Stimulated activated CD8-positive, alpha-beta memory T cell treated with anti-CD3 and anti-CD28 coated beads, Interleukin-12 subunit alpha, Interleukin-12 subunit beta, amount 100 ng/mL, for 24 hours (primary cell): ENCODE data around the gene STK10.

Source experiments
- DNase-seq: peaks from one replicate; pipeline ENCODE4 v3.0.0-alpha.2; 2020; ENCODE audit errors: extremely low read depth

Gene STK10

GRCh38 chr5:172110260-172110815 lies 77.7 kb downstream of the STK10 start:
- DNase-seq, result no peak

GRCh38 chr5:172109749-172110148 lies 78.3 kb downstream of the STK10 start:
- no peak for DNase-seq

- DNase-seq, result no peak
These were observed 80.5 kb downstream of the STK10 start for GRCh38 chr5:172107571-172107970.

GRCh38 chr5:172106511-172107356 lies 81.3 kb downstream of the STK10 start:
- peak; percentile 25 for DNase-seq

- no peak for DNase-seq
These were observed 82.2 kb downstream of the STK10 start for GRCh38 chr5:172105811-172106210.

- no peak for DNase-seq
These were observed 83.0 kb downstream of the STK10 start for GRCh38 chr5:172104801-172105701.

GRCh38 chr5:172104021-172104420 lies 84.0 kb downstream of the STK10 start:
- no peak for DNase-seq

- DNase-seq, result no peak
These were observed 85.0 kb downstream of the STK10 start for GRCh38 chr5:172102913-172103626.

GRCh38 chr5:172102218-172102870 lies 85.7 kb downstream of the STK10 start:
- DNase-seq, result no peak

- no peak for DNase-seq
These were observed 86.3 kb downstream of the STK10 start for GRCh38 chr5:172101547-172102217.

- no peak for DNase-seq
These were observed 89.1 kb downstream of the STK10 start for GRCh38 chr5:172098883-172099282.

- DNase-seq, result no peak
These were observed 90.0 kb downstream of the STK10 start for GRCh38 chr5:172098046-172098445.

- no peak for DNase-seq
These were observed 90.7 kb downstream of the STK10 start for GRCh38 chr5:172097356-172097755.

- no peak for DNase-seq
These were observed 91.7 kb downstream of the STK10 start for GRCh38 chr5:172096207-172096940.

GRCh38 chr5:172095368-172096206 lies 92.4 kb downstream of the STK10 start:
- DNase-seq, result no peak

- DNase-seq, result no peak
These were observed 94.1 kb downstream of the STK10 start for GRCh38 chr5:172093965-172094364.

- DNase-seq, result no peak
These were observed 94.5 kb downstream of the STK10 start for GRCh38 chr5:172093559-172093958.

- no peak for DNase-seq
These were observed 95.9 kb downstream of the STK10 start for GRCh38 chr5:172091956-172092732.
